Measurements from ENCODE around the gene OSER1. TPM values are rescaled to one million over a fixed set of nuclear protein-coding genes. Genes with fewer than 3 reads are reported as not detected.

OSER1 gene
- polyA plus RNA-seq, 1 of the 3 experiments (the other 2 are of a cell fraction) = 22.3 TPM

- Histone ChIP-seq H3K9me3 (no peaks in the 10 kb centered on the region), H3K4me1 (ENCODE audit: control insufficient read depth in 1 of 2, insufficient read depth in 2 of 2, low read depth in 1 of 2, low read length in 1 of 2) (peaks cover 11 to 16% of the 10 kb centered on the region in 2 experiments; a peak in 2 of 4 replicates), H3F3A (replicated peaks; ENCODE audit: insufficient read depth) (no peaks in the 10 kb centered on the region), H3K27ac (ENCODE audit: low read depth in 2 of 2, low read length in 1 of 2) (peak within 1 kb of the TSS; percentile 54 to 78), H3K79me2 (ENCODE audit: insufficient read depth) (no peaks in the 10 kb centered on the region), H3K9me2 (no peaks in the 10 kb centered on the region), H4K20me1 (ENCODE audit: insufficient read depth) (no peaks in the 10 kb centered on the region), H3K27me3 (ENCODE audit: insufficient read depth) (no peaks in the 10 kb centered on the region), H3K4me3 (ENCODE audit: low read depth in 2 of 2, low read length in 1 of 2) (peak within 1 kb of the TSS; percentile 39 to 60), H2AFZ (ENCODE audit: low read depth) (peak within 1 kb of the TSS; percentile 98), H3K9ac (peak within 1 kb of the TSS; percentile 72), H3K4me2 (peak within 1 kb of the TSS; percentile 95), H3K36me3 (replicated peaks in 1 of 2; ENCODE audit: control insufficient read depth in 1 of 2, insufficient read depth in 2 of 2, low read length in 1 of 2) (no peaks in the 10 kb centered on the region)
- peak; percentile 64 for DNase-seq
- WGBS (ENCODE audit: low lambda C conversion rate) = under 1% methylated on average over 18 of the region's 24 CpGs
- ChIA-PET CTCF (interaction anchor here (1.1 to 19.9 kb wide), 4 partner anchors 9 to 75 kb away, joined by 3 to 618 read pairs (median 28); no protein-coding TSS in a partner anchor), POLR2A (interaction anchor here (1.4 kb wide), 1 partner anchor 71 kb away, joined by 5 read pairs; no protein-coding TSS in a partner anchor)
- TF ChIP-seq FOXM1 (IDR thresholded peaks at IDR 0.05; ENCODE audit: low read depth) = no peak
- no peak; the same call in 1 of the 2 replicates for TF ChIP-seq FOSL2 (IDR thresholded peaks at IDR 0.05; ENCODE audit: borderline replicate concordance, low read depth)
- TF ChIP-seq TCF12 (IDR thresholded peaks at IDR 0.05) = peak; percentile 41; the same call in 1 of the 2 replicates
- no peak for TF ChIP-seq GABPA (IDR thresholded peaks at IDR 0.05; ENCODE audit: low read depth)
- TF ChIP-seq EP300 (IDR thresholded peaks at IDR 0.05; ENCODE audit: borderline replicate concordance in 1 of 2, low read depth in 1 of 2, low read length in 1 of 2) = no peak
- TF ChIP-seq FOXJ3 (CRISPR knock-in tag; IDR thresholded peaks at IDR 0.05) = no peak
- no peak; the same call in 1 of the 2 replicates for TF ChIP-seq RXRA (IDR thresholded peaks at IDR 0.05; ENCODE audit: borderline replicate concordance, low read depth)
- TF ChIP-seq, protein P1, sequence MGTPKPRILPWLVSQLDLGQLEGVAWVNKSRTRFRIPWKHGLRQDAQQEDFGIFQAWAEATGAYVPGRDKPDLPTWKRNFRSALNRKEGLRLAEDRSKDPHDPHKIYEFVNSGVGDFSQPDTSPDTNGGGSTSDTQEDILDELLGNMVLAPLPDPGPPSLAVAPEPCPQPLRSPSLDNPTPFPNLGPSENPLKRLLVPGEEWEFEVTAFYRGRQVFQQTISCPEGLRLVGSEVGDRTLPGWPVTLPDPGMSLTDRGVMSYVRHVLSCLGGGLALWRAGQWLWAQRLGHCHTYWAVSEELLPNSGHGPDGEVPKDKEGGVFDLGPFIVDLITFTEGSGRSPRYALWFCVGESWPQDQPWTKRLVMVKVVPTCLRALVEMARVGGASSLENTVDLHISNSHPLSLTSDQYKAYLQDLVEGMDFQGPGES (IDR thresholded peaks at IDR 0.05; ENCODE audit: low read depth, low read length) = no peak
- no peak for TF ChIP-seq EZH2phosphoT487 (IDR thresholded peaks at IDR 0.05; ENCODE audit: borderline replicate concordance, low read depth)
- TF ChIP-seq ELF1 (IDR thresholded peaks at IDR 0.05) = no peak
- no peak; the same call in 1 of the 2 replicates for TF ChIP-seq JUND (IDR thresholded peaks at IDR 0.05)
- no peak for TF ChIP-seq RAD21 (IDR thresholded peaks at IDR 0.05; ENCODE audit: low read length)
- no peak for TF ChIP-seq SMC3 (IDR thresholded peaks at IDR 0.05; ENCODE audit: low read depth, low read length)
- TF ChIP-seq POLR2AphosphoS5 (IDR thresholded peaks at IDR 0.05; ENCODE audit: low read depth, low read length) = 0 out of 2 replicates have a peak, but pooled peaks have one; percentile 35
- no peak for TF ChIP-seq RCOR1 (IDR thresholded peaks at IDR 0.05; ENCODE audit: low read length)
- TF ChIP-seq, protein P2, sequence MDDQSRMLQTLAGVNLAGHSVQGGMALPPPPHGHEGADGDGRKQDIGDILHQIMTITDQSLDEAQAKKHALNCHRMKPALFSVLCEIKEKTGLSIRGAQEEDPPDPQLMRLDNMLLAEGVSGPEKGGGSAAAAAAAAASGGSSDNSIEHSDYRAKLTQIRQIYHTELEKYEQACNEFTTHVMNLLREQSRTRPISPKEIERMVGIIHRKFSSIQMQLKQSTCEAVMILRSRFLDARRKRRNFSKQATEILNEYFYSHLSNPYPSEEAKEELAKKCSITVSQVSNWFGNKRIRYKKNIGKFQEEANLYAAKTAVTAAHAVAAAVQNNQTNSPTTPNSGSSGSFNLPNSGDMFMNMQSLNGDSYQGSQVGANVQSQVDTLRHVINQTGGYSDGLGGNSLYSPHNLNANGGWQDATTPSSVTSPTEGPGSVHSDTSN (IDR thresholded peaks at IDR 0.05) = peak; percentile 15; the same call in 1 of the 2 replicates
- no peak for TF ChIP-seq MXI1 (IDR thresholded peaks at IDR 0.05; ENCODE audit: low read depth, low read length)
- TF ChIP-seq TAF1 (IDR thresholded peaks at IDR 0.05; ENCODE audit: borderline replicate concordance, low read depth, low read length) = peak; percentile 38; the same call in 1 of the 2 replicates
- no peak for TF ChIP-seq NRF1 (IDR thresholded peaks at IDR 0.05; ENCODE audit: low read depth, low read length)
- TF ChIP-seq NFIC (IDR thresholded peaks at IDR 0.05; ENCODE audit: borderline replicate concordance) = peak; percentile 27; the same call in 1 of the 2 replicates
- TF ChIP-seq MAX (IDR thresholded peaks at IDR 0.05; ENCODE audit: low read depth) = peak; percentile 76
- TF ChIP-seq CHD2 (IDR thresholded peaks at IDR 0.05; ENCODE audit: low read length, partially characterized antibody) = no peak
- TF ChIP-seq, protein P3, sequence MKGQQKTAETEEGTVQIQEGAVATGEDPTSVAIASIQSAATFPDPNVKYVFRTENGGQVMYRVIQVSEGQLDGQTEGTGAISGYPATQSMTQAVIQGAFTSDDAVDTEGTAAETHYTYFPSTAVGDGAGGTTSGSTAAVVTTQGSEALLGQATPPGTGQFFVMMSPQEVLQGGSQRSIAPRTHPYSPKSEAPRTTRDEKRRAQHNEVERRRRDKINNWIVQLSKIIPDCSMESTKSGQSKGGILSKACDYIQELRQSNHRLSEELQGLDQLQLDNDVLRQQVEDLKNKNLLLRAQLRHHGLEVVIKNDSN (IDR thresholded peaks at IDR 0.05; ENCODE audit: borderline replicate concordance, low read depth) = no peak
- TF ChIP-seq ZBTB33 (IDR thresholded peaks at IDR 0.05; ENCODE audit: borderline replicate concordance, low read depth) = no peak
- TF ChIP-seq MEF2A (IDR thresholded peaks at IDR 0.05; ENCODE audit: borderline replicate concordance, low read depth) = no peak
- TF ChIP-seq, protein P4, sequence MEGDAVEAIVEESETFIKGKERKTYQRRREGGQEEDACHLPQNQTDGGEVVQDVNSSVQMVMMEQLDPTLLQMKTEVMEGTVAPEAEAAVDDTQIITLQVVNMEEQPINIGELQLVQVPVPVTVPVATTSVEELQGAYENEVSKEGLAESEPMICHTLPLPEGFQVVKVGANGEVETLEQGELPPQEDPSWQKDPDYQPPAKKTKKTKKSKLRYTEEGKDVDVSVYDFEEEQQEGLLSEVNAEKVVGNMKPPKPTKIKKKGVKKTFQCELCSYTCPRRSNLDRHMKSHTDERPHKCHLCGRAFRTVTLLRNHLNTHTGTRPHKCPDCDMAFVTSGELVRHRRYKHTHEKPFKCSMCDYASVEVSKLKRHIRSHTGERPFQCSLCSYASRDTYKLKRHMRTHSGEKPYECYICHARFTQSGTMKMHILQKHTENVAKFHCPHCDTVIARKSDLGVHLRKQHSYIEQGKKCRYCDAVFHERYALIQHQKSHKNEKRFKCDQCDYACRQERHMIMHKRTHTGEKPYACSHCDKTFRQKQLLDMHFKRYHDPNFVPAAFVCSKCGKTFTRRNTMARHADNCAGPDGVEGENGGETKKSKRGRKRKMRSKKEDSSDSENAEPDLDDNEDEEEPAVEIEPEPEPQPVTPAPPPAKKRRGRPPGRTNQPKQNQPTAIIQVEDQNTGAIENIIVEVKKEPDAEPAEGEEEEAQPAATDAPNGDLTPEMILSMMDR (IDR thresholded peaks at IDR 0.05) = no peak
- TF ChIP-seq RFX5 (IDR thresholded peaks at IDR 0.05; ENCODE audit: low read length) = no peak
Measured at GRCh38 chr20:44187054-44187771, 23.4 kb downstream of the OSER1 start, which contains the start of gene JPH2. Gene JPH2, minus strand, starts transcription at chr20:44187188. Its CDS starts 483 bp downstream, at chr20:44186705.

Measured in SK-N-SH (cell line).